PC-3 (cell line): Measurements from ENCODE around the gene CHI3L1. TPM values are rescaled to one million over a fixed set of nuclear protein-coding genes. Genes with fewer than 3 reads are reported as not detected.

ENCODE experiments used
- ATAC-seq: fragments of 200-7000 bp; cut with Tn5 transposase; 2 replicates; pipeline ENCODE4 v1.9.1; 2020; ENCODE audit warnings: mild to moderate bottlenecking, moderate library complexity
- BruUV-seq: library from RNA; stranded (reverse); fragments of 400-500 nt; replicated peaks from 2 replicates; lab custom pipeline; 2021; lab: Mats Ljungman, UMichigan
- CTCF ChIA-PET: fragments of 300-600 bp; sonication (Branson Sonifier 250); formaldehyde crosslinking; loops from one replicate; lab custom pipeline; 2022; ENCODE audit warnings: antibody characterized with exemption; lab: Charles Lee
- POLR2A ChIA-PET: fragments of 300-600 bp; sonication (Branson Sonifier 250); formaldehyde crosslinking; loops from one replicate; lab custom pipeline; 2022; ENCODE audit warnings: antibody characterized with exemption; ENCODE audit not compliant: unreplicated experiment; lab: Charles Lee
- DNase-seq: peaks from one replicate; pipeline ENCODE4 v3.0.0-alpha.2; 2015
- H2AFZ ChIP-seq: fragments of 300-600 bp; sonication (generic); 2 replicates; pipeline ENCODE4 v1.6.0; 2016; ENCODE audit warnings: antibody characterized with exemption, low read length
- H3F3A ChIP-seq: fragments of 300-600 bp; sonication (generic); one replicate; pipeline ENCODE4 v1.6.0; 2017; ENCODE audit warnings: antibody characterized with exemption, low read length, control low read depth, mild to moderate bottlenecking; ENCODE audit not compliant: unreplicated experiment
- H3K27ac ChIP-seq: fragments of 300-600 bp; sonication (generic); 2 replicates; pipeline ENCODE4 v1.5.1; 2016; ENCODE audit warnings: mild to moderate bottlenecking, low read length
- H3K27me3 ChIP-seq: fragments of 300-600 bp; sonication (generic); 2 replicates; pipeline ENCODE4 v1.6.1; 2016; ENCODE audit warnings: low read length, mixed read lengths
- H3K36me3 ChIP-seq: fragments of 300-600 bp; sonication (generic); 2 replicates; pipeline ENCODE4 v1.6.1; 2016; ENCODE audit warnings: low read depth, mixed run types, low read length, mixed read lengths
- H3K4me1 ChIP-seq: fragments of 300-600 bp; sonication (generic); 2 replicates; pipeline ENCODE4 v1.5.1; 2016; ENCODE audit warnings: low read length; ENCODE audit not compliant: insufficient read depth
- H3K4me2 ChIP-seq: fragments of 300-600 bp; sonication (generic); 2 replicates; pipeline ENCODE4 v1.6.0; 2016; ENCODE audit warnings: low read length
- H3K4me3 ChIP-seq: fragments of 300-600 bp; sonication (generic); 2 replicates; pipeline ENCODE4 v1.5.1; 2016; ENCODE audit warnings: mild to moderate bottlenecking, low read length, mixed read lengths
- H3K79me2 ChIP-seq: fragments of 300-600 bp; sonication (generic); 2 replicates; pipeline ENCODE4 v1.6.1; 2017; ENCODE audit warnings: low read length, mixed read lengths
- H3K9ac ChIP-seq: fragments of 300-600 bp; sonication (generic); 2 replicates; pipeline ENCODE4 v1.6.0; 2016; ENCODE audit warnings: mild to moderate bottlenecking, low read length
- H3K9me2 ChIP-seq: fragments of 300-600 bp; sonication (generic); replicated peaks from 2 replicates; pipeline ENCODE4 v1.6.1; 2016; ENCODE audit warnings: mixed run types, low read length, mixed read lengths
- H3K9me3 ChIP-seq: fragments of 300-600 bp; sonication (generic); 2 replicates; pipeline ENCODE4 v1.6.1; 2016; ENCODE audit warnings: low read length, mixed read lengths
- H4K20me1 ChIP-seq: fragments of 300-600 bp; sonication (generic); 2 replicates; pipeline ENCODE4 v1.6.1; 2016; ENCODE audit warnings: low read length, mixed read lengths
- EZH2 ChIP-seq: fragments of 300-600 bp; sonication (generic); IDR thresholded peaks from one replicate; pipeline ENCODE4 v1.6.1; 2017; ENCODE audit warnings: antibody characterized with exemption, mild to moderate bottlenecking, low read length; ENCODE audit not compliant: unreplicated experiment
- EZH2phosphoT487 ChIP-seq: fragments of 300-600 bp; sonication (generic); IDR thresholded peaks from 2 replicates; pipeline ENCODE4 v1.6.1; 2018; ENCODE audit warnings: mild to moderate bottlenecking, antibody characterized with exemption, low read length, borderline replicate concordance
- intact Hi-C: fragments of 100-400 bp; cut with micrococcal nuclease; formaldehyde crosslinking; loops from 2 replicates; pipeline ENCODE4 v1.9.0; 2023
- total RNA-seq: library from RNA; depleted of rRNA; stranded (reverse); fragments of >200 nt; gene quantifications from 2 replicates; pipeline ENCODE4 v1.2.3, GENCODE V29; 2014
- TF ChIP-seq, protein P1 (sequence below): fragments of 300-600 bp; sonication (generic); conservative IDR thresholded peaks from 2 replicates; pipeline ENCODE4 v1.5.1; 2017; ENCODE audit warnings: antibody characterized with exemption, low read depth, mild to moderate bottlenecking, low read length

CHI3L1 gene
- total RNA-seq, 1 experiment from 2014 or later = not detected

DNA sequence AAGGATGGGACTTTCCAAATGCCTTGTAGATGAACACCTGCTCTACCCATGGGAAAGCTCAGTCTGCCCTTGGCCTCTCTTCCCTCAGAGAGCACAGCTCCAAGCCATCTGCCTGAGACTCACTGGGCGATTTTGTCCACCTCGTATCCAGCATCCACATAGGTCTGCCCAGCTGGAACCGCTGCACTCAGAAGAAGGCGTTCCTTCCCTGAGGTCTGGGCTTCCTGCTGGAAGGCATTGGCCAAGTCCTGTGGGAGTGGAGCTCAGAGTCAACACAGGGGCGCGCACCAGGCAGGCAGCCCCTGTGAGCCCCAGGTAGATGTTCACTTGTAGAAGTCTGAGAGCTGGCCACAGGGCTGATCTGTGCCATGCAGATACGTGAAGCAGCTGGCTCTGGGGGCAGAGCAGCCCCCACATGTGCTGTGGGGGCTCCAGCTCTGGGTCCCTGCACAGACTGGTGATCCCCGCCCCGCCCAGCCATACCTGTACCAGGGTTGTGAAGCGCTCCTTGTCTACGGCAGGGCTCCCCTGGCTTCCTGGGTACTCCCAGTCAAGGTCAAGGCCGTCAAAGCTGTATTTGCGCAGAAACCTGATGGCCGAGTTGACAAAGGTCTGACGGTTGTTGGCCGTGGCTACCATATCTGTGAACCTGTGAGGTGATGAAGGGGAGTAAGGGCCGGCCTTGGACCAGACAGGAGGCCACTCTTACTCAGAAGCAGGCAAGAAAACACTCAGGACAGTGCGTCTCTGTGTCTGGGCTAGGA is 36.7 kb upstream of the CHI3L1 start:
- Histone ChIP-seq H3K9me2 (no peaks in the 10 kb centered on the region), H3K36me3 (no peaks in the 10 kb centered on the region), H3K79me2 (no peaks in the 10 kb centered on the region), H4K20me1 (no peaks in the 10 kb centered on the region), H3K4me3 (no peak overlapping the region), H3K9me3 (no peaks in the 10 kb centered on the region), H3K27ac (no peak overlapping the region), H3K4me2 (no peak overlapping the region), H3F3A (no peaks in the 10 kb centered on the region), H3K9ac (no peak overlapping the region), H2AFZ (no peak overlapping the region), H3K27me3 (peaks cover 92% of the 10 kb centered on the region), H3K4me1 (no peaks in the 10 kb centered on the region)
- DNase-seq = no peak
- CTCF ChIA-PET = interaction anchor here (0.6 kb wide), 1 partner anchor 50 kb away, joined by 5 read pairs; no protein-coding TSS in a partner anchor
- POLR2A ChIA-PET = no interaction called here
- no TSS peak for BruUV-seq
- TF ChIP-seq, protein P1, sequence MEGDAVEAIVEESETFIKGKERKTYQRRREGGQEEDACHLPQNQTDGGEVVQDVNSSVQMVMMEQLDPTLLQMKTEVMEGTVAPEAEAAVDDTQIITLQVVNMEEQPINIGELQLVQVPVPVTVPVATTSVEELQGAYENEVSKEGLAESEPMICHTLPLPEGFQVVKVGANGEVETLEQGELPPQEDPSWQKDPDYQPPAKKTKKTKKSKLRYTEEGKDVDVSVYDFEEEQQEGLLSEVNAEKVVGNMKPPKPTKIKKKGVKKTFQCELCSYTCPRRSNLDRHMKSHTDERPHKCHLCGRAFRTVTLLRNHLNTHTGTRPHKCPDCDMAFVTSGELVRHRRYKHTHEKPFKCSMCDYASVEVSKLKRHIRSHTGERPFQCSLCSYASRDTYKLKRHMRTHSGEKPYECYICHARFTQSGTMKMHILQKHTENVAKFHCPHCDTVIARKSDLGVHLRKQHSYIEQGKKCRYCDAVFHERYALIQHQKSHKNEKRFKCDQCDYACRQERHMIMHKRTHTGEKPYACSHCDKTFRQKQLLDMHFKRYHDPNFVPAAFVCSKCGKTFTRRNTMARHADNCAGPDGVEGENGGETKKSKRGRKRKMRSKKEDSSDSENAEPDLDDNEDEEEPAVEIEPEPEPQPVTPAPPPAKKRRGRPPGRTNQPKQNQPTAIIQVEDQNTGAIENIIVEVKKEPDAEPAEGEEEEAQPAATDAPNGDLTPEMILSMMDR = no peak
- no peak for TF ChIP-seq EZH2phosphoT487
- TF ChIP-seq EZH2 = no peak
- intact Hi-C loops = no loop called here
- no peak for ATAC-seq

DNA sequence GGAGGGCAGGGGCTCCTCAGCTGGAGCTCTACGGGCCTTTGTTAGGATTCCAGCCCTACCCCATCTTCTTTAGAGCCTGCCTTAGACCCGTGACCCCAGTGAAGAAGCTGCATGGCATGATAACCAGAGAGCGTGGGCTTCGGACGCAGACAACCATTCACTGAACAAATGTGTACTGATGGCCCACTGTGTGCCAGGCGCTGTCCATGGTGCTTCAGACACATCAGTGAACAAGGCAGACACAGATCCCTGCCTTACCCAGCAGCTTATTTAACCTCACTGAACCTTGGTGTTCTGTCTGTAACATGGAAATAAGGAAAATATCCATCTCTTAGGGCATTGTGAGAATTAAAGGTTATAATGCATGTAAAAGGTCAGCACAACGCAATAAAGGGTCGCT is 33.4 kb upstream of the CHI3L1 start:
- no peak for DNase-seq
- peaks cover 71% of the 10 kb centered on the region for H3K27me3 ChIP-seq
- H3K4me1 ChIP-seq = no peaks in the 10 kb centered on the region
- BruUV-seq = no TSS peak
- no peaks in the 10 kb centered on the region for H3K79me2 ChIP-seq
- no peak overlapping the region for H3K4me2 ChIP-seq
- no peaks in the 10 kb centered on the region for H3K9me2 ChIP-seq
- H2AFZ ChIP-seq = no peak overlapping the region
- H3K36me3 ChIP-seq = no peaks in the 10 kb centered on the region
- ChIA-PET CTCF (no interaction called here), POLR2A (no interaction called here)
- H3K4me3 ChIP-seq = no peak overlapping the region
- no peaks in the 10 kb centered on the region for H3K9me3 ChIP-seq
- no peak for ATAC-seq
- H4K20me1 ChIP-seq = no peaks in the 10 kb centered on the region
- intact Hi-C loops = no loop called here
- H3K27ac ChIP-seq = no peak overlapping the region
- TF ChIP-seq, protein P1 = no peak
- TF ChIP-seq EZH2phosphoT487 (no peak), EZH2 (no peak)
- no peaks in the 10 kb centered on the region for H3F3A ChIP-seq
- no peak overlapping the region for H3K9ac ChIP-seq

DNA sequence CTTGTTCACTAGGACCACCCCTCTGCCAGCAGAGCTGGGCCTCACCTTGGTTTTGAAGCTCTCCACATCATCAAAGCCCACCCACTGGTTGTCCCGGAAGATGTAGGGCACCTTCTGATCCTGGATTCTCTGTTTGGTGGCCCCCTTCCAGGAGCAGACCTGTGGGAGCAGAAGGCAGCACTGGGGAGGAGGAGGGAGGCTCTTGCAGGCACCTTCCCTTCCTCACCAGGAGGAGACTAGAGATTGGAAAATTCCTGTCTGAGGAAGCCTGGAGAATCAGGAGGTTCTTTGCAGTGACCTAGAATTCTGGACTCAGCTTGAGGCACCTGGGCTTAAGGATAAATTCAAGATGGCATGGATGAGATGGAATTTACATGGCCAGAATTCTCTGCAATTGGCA is 32.7 kb upstream of the CHI3L1 start:
- Histone ChIP-seq H3K4me2 (no peak overlapping the region), H3K79me2 (no peaks in the 10 kb centered on the region), H3K9me3 (no peaks in the 10 kb centered on the region), H3K27me3 (peaks cover 64% of the 10 kb centered on the region), H2AFZ (no peak overlapping the region), H4K20me1 (no peaks in the 10 kb centered on the region), H3K9me2 (no peaks in the 10 kb centered on the region), H3K9ac (no peak overlapping the region), H3K4me1 (no peaks in the 10 kb centered on the region), H3K27ac (no peak overlapping the region), H3K4me3 (no peak overlapping the region), H3K36me3 (no peaks in the 10 kb centered on the region), H3F3A (no peaks in the 10 kb centered on the region)
- TF ChIP-seq EZH2phosphoT487 = no peak
- DNase-seq (no peak), ATAC-seq (no peak)
- intact Hi-C loops = no loop called here
- ChIA-PET POLR2A (no interaction called here), CTCF (interaction anchor here (0.6 to 1.4 kb wide), 2 partner anchors 180 to 1865 kb away, joined by 4 to 5 read pairs; no protein-coding TSS in a partner anchor)
- no TSS peak for BruUV-seq
